Lung microvascular endothelial cell (primary cell): ENCODE measurements around the gene VSIR. TPM values are rescaled to one million over a fixed set of nuclear protein-coding genes. Genes with fewer than 3 reads are reported as not detected.
A peak's percentile ranks its signal among the peaks of the same experiment; 100 is the strongest.

Source experiments
- DNase-seq, 2 donors: peaks; one replicate each; pipeline versions ENCODE4 v3.0.0 to v3.0.0-alpha.2; 2010; ENCODE audit warnings: low read depth in 2 of 2
- total RNA-seq: library from RNA; depleted of rRNA; stranded (reverse); fragments of >200 nt; gene quantifications from 2 replicates; pipeline ENCODE4 v1.2.1, GENCODE V29; 2014

Gene VSIR
- total RNA-seq, 1 donor from 2014 or later: 7.5 TPM

DNA sequence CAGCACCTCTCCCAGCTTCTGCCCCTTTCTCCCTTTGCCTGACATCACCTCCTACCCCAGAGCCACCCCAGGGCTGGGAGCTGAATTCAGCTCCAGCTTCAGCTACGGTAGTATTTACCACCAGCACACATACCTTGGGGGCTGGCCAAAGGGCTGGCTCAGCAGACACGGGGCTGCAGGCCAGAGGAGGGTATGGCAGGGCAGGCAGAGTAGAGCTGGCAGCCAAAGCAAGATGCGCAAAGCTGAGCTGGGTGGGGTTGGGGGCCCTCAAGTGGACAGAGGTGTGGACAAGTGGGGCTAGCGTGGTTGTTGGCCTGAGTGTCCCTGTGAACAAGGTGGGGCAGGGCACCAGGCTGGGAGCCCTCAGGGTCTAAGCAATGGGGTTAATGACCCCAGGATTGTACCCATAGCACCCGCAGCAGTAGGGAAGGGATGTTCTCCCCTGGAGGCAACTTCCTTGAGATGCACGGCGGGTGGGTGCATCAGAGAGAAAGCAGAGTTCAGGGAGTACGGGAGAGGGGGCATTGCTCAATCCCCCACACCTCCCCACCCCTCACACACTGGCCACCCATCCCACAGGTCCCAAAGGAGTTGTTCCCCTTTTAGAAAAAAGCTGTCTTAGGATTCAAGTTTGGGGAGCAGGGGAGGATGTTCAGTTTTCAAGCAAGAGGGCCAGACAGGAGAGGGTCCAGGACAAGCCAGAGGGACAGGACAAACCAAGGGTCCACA lies 8.0 kb downstream of the VSIR start:
- peak in 1 of 2 donors; percentile 35 for DNase-seq

DNA sequence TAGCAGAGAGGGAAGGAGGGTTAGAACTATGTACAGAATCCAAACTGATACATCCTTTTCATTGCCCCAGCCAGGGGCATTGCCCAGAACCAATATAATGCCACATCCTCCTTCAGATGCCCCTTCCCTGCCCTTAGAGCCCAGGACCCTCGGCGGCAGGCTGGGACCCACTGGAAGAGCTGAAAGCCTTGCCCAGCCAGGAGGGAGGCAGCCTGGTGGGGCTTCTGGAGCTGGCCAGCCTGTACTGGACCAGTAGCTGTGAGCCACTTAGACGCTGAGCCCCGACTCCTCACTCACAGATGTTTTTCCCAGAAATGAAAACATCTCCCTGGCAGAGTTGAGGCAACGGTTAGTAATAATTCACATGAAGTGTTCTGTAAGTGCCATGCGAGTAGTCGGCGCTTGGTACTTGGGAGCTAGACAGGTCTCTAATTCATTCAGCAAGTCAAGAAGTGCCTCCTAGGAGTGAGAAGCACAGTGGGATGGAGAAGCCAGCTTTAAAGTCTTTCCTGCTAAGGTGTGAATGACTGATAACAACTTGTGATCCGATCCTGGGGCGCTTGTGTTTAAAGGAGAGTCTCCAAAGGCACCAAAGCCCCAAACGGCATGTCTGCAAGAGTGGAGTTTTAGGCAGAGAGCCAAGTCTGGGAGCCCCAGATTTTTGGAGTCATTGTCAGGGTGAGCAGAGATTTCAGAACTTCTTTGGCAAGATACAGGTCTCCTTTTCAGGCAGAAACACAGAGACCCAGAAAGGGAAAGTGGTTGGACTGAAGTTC lies 9.8 kb downstream of the VSIR start:
- DNase-seq: no peak

DNA sequence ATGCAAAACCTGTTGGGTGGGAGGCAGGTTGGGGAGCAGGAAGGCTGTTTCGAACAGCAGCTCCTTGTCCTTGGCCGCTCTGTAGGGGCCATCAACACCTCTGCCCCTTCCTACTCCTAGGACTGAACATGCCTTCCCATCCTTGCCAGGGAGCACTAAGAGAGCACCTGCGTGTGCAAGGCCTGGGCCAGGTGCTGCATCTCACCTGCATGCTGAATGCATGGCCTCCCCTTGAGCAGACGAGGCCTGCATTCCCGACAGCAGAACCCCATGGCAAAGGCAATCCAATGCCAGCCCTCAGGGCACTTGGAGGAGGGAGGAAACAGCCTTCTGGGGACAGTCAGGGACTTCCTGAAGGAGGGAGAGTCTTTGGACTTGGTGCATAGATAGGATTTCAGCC lies 11.0 kb downstream of the VSIR start:
- no peak for DNase-seq

DNA sequence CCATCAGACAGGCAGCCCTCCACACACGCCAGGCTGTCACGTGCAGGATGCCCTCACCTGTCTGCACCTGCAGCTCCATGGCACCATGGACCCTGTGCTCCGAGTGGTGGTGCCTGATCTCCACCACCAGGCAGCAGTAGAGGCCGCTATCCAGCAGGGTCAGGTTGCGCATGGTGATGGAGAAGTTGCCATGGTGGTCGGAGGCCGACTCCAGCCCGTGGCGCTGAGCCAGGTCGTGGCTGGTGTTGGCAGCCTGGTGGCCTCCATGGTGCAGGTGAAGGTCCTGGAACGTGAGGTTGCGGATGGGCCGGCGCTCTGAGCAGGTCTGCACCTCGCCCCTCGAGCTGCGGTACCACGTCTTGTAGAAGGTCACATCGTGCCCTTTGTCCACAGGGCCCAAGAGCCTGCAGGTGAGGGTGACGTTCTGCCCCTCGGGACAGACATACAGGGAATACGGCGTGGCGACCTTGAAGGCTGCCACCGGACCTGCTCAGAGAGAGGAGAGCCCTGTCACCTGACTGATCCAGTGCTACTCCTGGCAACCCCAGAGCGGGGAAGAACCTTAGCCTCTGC lies 11.7 kb downstream of the VSIR start:
- no peak for DNase-seq

DNA sequence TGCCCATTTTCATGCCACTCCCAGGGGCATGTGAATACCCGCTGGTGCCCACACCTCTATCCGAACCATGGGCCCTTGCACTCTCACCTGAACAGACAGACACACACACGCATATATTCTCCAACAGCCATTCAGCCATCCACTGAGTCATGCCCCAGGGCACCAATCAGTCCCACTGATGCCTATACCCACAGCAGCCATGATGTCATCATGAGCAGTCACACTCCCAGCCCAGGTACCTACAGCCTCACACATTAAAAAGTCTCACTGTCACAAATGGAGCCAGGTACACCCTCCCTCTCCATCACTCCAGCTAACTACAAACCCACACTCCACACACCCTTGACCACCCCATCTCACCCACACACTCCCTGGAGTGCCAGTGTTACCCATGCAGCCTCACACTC lies 12.2 kb downstream of the VSIR start:
- no peak for DNase-seq

DNA sequence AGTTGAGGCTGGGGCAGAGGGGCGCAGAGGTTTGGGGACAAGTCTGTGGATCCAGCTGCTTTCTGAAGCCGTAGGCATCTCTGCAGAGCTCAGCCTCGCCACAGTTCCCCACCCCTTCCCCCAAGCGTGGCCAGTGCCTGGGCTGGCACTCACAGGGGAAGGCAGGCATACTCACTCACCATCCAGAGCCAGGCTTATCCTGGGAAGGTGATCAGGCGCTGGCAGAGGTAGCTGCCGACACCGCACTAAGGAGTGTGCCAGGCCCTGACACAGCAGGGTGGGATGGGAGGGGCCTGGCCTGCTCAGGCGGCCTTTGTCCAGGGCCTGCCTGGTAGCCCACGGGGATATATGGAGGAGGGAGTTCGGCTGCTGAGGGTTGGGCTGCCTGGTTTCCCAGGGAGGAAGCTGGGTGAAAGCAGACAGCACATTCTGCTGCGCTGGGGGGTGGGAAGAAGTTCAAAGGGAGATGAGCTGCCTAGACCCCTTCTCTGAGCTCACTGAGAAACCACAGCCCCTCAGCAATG lies 15.9 kb downstream of the VSIR start:
- no peak for DNase-seq

DNA sequence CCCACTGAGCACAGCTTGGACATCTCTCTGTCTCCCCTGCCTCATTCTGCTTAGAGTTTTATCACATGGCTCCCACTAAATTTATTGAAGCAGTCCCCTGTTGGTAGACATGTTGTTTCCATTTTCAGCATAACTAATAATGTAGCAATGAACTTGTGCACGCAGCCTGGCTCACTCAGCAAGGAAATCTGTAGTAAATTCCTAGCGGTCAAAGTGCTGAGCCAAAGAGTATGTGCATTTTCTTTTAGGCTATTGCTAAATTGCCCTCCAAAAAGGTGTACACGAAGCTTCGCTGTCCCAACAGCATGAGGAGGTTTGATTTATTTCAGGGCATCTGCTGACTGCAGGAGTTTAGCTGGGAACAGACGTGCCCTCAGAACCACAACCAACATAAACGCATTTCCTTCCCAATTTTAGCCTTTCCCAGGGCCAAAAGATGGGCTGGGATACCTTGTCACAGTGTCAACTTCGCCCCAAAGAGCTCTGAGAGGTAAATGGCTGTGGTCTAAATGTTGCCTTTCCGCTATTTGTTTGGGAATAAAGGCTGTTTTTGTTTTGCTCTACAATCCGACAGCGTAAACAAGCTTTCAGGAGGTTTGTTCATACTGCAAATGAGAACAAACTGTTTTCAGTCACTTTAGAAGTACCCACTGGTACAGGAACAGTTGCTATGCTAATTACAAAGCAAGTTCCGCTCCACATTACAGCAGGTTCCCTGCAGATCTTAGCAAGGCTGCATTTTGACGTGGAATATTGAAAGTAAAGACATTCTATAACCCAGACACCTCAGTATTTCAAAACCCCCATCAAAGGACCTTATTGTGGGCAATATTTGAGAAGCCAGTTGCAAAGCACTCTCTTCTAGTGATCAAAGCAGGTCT lies 16.8 kb downstream of the VSIR start:
- no peak for DNase-seq

DNA sequence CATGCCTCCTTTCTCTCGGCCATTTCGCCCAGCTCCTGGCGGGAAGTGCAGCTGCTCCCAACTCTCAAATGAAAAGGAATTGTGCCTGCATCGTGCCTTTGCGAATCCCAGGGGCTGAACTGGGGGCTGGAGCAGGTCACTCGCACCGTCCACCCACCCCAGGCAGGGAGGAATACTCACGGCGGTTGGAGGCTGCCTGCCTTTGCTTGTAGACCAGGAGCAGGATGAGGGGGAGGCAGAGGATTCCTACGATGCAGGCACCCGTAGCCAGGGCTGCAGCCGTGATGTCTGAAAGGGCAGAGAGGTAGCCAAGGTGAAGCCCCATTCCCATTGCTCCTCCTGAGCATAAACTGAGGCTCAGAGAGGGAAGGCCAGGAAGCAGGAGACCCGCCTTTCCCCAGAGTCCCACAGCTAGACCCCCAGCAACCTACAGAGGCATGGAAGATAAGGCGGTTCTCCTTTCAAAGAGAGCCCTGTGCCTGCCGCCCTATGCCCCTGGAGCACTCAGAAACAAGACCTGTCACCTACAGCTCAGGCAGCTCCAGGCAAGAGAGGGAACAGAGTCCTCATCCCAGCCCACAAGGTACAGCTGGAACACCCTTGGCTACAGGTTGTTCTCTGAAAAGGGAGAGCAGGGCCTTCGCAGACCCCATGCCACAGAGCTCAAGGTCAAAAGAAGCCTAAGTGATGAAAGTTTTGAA lies 18.0 kb downstream of the VSIR start:
- DNase-seq: no peak

DNA sequence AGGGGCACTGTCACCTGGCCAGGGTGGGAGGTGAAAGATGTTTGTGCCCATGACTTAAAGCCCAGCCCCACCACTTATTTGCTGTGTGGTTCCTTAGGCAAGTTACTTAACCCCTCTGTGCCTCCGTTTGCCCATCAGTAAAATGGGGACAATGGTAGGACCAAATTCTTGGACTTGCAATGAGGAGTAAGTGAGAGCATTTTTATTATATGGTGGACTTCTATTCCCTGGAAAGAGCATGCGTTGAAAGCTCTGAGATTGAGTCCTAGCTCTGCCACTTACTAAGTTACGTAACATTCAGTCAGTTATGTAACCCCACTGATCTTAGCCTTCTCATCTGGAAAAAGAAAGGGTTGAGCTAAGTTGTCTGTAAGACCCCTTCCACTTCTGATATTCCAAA lies 18.8 kb downstream of the VSIR start:
- DNase-seq: no peak

DNA sequence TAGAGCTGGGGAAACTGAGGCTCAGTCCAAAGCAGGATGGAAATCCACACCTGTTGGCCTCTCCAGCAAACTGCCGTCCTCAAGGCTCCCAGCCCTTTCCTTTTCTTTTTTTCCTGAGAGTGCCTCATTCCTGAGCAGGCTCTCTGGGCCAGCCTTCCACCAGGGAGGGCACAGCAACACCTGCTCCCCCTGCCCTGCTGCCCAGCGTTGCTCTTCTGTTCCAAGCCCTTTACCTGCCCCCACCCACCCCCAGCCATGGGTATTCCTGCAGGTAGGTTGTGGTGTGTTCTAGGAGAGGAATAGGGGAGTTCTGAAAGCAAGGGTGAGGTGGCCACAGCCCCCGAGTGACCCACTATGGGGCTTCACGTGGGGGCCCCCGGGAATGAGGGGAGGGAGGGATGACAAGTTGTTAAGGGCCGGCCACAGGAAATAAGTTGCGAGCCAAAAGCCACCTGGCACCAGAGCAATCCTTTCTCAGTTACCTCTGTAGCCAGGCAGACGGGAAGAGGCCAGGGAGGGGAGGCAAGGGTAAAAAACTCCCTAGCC lies 19.3 kb downstream of the VSIR start:
- no peak for DNase-seq

DNA sequence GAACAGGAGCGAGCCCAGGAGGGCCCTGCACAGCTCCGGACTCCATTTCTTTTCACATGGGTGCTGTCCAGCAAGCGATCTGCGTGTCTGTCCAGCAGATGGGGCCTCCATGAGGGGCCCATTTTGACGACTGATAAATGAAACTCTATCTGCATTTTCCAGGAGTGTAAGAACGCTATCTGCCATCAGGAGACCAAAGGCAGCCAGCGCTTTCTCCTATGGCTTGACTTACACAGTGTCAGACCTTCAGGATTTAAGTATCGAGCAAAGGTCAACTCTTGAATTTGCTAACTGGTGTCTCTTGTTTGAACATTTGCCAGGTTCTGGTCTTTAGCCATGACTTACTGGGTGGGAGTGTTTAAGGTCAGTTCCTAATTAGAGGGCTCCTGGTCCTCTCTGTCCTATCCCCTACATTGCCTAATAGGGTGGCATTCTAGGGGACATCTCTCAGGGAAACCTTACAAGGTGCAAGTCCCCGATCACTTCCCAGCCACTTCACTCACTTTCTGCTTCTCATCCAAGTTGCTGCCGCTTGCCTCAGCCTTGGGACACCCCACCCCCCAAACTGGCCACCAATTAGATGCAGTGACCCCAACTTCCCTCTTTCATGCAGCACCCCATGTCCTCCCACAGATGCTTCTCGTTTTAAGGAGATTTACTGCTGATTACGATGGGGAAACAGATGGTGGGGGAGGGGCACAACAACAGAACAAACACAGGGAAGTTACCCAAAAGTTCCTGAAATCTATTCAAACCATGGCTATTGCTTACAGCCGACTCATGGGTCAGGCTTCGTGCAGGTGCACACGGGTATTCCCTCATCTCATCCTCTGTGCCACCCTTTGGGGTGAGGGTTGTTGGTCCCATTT lies 20.0 kb downstream of the VSIR start:
- no peak for DNase-seq

DNA sequence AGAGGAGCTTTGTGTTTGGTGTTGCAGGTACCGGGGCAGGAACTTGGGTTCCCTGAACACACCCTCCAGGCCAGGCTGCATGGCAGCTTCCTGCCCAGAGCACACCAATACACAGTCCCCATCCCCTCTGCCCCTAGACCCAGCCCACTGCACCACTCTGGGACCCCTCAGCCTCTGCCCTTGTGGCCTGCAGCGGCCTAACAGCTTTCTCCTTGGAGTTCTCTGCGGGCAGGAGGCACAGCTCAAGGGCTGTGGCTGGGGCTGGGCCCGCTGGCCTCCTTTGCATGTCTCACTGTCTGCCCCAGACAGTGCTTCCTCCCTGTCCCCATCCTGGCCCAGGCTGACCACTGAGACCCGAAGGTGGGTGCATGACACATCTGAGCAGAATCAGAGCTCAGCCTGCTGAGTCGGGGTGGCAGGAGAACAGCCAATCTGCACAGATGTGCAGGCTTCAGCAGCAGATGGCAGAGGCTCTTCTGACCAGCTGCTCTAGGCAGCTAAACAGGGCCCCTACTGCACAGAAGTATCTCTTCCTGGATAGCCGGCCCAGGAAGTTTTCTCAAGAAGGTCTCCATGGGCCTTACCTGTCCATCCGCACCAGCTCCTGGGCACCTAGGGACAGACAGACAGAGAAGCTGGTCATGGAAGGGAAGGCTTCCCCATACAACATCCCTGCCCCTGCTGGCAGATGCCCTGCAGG lies 20.8 kb downstream of the VSIR start:
- DNase-seq: no peak

DNA sequence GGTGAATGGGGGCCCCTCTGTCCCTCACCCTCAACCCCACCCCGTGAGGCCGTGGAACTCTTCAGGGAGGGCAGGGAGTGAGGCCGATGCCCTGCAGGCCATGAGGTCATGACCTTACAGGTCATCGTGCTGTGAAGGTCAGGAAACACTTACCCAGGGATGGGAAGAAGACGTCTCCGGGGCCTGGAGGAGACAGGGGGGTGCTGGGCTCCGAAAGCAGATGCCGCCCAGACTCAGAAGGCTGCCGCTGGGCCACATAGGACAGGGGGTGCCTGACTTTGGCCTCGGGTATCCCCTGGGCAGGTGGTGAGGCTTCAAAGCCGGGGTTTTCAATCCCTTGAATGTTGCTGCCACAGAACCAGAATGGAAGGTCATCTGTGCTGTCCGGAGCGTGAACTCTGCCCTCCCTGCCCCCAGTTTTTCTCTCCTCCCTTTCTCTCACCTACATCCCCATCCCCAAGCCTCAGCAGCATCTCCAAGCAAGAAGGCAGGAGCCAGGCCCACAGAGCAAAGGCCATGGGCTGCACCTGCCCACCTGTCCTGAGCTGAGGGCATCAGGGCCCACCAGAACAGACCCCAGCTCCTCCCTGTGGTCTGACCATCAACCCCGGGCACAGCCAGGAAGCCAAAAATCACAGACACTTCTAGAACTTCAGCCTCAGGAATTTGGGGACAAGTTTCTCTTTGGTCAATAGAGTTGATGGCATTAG lies 21.6 kb downstream of the VSIR start:
- DNase-seq: no peak

DNA sequence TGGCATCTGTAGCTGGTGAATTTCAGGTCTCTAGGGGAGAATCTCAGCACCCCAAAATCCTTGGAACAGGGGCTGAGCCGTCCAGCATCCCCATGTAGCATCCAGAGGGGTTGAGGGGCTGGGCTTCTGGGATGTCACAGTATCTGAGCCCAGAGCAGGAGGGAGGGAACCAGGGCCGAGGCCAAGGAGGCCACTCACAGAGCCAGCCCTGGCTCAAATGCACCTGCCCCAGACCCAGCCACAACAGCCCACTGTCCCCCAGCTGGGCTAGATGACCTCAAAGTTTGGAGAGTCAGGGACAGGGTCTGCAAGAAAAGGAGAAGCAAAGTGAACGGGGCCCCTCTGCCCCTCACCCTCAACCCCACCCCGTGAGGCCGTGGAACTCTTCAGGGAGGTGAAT lies 22.3 kb downstream of the VSIR start:
- no peak for DNase-seq

DNA sequence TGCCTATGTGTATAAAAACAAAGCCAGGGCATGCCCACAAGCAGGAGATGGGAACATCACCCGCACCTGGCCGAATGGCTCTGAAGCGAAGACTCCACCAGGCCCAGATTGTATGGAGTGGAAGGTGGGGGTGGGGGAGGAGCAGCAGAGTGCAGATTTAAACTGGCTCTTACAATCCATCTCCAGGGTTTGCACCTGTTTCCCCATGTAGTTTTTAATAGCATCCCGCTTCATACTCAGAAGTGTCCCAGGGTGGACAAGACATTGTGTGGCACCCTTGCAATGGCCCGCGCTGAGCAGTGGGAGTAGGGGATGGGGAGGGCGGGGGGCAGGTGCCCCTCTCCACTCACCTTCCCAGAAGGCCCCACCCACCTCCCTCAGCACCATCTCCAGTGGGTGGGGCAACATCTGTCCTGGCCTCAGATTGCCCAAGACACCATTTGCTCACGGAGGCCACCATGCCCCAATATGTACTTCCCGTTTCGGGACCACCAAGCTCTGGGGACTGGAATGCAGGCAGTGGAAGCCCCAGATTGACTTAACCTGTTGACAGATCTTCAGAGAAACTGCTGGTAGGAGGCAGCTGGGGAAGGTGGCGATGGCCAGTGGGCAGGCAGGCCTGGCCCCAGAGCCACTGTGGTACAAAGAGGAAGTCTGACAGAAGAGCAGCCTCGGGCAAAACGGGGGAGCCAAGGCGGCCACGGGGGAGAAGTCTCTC lies 23.0 kb downstream of the VSIR start:
- no peak for DNase-seq

DNA sequence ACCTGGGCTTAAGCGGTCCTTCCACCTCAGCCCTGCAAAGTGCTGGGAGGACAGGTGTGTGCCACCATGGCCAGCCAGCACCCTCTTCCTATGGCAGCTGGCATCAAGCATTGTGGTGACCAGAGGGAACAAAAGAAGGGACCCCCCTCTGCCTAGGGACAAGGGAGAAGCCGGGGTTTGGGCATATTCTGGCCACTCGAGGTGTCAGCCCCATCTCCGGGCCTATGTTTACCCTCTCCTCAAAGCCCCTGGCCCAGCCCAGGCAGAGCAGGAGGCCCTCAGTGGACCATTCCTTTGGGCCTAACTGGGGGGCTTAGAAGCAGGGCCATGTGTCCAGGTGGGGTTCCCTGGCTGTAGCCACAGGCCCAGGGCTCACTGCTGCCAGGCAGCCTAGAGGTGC lies 23.9 kb downstream of the VSIR start:
- no peak for DNase-seq

DNA sequence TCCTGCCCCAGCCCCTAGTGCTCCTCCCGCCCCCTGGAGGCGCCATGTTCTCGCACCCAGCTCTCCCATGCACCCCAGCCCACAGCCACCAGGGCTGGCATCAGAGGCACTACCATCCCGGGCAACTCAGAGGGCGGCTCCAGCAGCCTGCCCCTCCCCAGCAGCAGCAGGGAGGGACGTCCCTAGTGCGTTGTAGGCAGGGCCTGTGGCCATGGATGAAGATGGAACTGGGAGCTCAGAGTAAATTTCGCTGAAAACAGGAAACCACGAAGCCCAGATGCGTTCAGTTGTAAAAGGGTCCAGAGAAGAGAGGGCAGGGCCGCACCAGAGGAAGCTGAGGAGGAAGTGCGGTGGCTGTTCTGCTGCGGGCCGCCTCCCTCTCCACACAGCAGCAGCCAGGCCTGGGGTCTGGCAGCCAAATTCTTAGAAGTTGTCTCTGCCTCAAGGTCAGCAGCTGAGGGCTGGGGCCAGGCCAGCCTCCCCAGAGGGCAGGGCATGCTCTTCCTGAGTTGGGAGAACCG lies 24.6 kb downstream of the VSIR start:
- DNase-seq: peak; percentile 50 to 57
